ENCODE results near the gene CGRRF1.
A peak's percentile ranks its signal among the peaks of the same experiment; 100 is the strongest.

CGRRF1 gene, protein sequence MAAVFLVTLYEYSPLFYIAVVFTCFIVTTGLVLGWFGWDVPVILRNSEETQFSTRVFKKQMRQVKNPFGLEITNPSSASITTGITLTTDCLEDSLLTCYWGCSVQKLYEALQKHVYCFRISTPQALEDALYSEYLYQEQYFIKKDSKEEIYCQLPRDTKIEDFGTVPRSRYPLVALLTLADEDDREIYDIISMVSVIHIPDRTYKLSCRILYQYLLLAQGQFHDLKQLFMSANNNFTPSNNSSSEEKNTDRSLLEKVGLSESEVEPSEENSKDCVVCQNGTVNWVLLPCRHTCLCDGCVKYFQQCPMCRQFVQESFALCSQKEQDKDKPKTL

DNA sequence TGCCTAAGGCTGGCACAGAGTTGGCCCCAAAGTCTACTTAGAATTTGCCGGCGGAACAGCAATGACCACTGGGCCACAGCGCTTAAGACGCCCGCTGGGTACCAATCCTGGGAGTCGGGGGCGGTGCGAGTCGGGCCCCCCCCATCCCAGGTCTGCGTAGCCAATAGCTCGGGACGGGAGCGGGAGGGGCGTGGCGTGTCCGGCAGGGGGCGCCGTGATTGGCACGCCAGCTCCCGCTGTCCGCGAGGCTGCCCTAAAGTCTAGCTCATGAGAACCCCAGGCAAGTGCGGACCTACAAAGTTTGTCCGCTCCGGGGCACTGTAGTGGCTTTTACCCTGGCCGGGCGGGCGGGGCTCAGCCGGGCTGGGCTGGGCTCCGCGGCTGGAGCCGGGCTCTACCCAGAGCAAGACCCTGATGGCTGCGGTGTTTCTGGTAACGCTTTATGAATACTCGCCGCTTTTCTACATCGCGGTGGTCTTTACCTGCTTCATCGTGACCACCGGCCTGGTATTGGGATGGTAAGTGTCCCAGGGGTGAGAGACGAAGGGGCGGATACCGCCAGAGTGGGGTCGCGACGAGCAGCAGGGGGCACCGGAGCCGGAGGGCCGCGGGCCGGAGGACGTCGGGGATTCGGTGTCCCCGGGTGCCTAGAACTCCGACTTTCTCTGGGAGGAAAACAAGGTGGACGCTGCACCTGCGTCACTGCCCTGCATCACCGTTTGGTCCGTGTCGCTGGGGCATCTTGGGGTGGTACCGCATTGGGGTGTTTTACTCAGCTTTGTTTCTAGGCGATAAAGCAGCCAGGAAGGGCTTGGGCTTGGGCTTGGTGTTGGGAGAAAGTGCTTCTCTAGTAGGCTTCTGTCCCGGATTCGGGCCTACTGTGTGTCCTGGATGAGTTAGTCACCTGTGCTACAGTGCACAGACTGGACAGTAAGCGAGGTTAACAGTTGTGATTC lies at the start of gene CGRRF1:
CGRRF1 (plus strand) TSS at position 361 of the 956 bp plus-strand sequence; CDS start at position 415, 54 bp downstream.
- peak; percentile 98 to 99 for DNase-seq

DNA sequence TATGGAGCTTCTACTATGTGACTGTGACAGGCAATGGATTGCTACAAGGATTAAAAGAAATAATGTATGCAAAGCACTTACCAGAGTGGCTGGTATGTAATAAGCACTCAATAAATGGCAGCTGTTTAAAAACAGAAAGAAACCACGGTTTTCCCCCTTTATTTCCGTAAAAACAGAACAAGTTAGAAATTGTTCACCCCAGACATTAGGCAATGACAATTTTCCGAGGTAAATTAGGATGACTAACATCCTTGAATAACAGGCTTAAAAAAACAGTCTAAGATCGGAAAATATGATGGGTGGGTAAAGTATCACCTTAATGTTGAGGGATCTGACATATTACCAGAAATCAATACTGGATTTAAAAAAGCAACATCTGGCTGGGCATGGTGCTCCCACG lies 47.7 kb upstream of the CGRRF1 start:
- no peak for DNase-seq

DNA sequence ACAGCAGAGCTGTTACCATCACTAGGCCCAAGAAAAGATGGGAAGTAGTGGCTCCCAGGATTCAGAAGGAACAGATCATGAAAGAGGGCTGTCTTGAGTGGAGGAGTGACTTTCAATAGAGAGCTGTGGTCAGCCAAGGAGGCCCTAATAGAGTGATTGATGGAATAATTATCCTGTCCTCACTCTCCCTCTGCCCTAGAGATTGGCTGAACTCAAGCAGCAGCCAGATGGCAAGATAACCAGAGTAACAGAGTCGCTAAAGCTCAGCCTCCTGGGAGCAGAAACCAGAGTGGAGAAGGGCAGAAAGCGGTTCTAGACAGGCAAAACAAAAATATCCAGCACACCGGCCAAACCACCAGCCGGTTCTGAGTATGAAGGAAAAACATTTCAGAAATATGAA lies 44.1 kb upstream of the CGRRF1 start:
- DNase-seq, result no peak

DNA sequence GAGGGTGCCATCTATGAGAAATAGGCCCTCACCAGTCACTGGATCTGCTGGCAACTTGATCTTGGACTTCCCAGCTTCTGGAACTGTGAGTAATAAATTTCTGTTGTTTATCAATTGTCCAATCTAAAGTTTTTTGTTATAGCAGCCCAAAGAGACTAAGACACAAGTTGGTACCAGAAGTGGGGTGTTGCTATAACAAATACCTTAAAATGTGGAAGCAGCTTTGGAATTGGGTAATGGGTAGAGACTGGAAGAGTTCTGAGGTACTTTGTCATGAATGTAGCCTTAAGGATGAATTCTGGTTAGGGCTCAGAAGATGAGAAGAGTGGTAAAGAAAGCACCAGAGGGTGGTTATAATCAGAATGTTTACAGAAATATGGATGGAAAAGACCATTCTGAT lies 42.4 kb upstream of the CGRRF1 start:
- no peak for DNase-seq

DNA sequence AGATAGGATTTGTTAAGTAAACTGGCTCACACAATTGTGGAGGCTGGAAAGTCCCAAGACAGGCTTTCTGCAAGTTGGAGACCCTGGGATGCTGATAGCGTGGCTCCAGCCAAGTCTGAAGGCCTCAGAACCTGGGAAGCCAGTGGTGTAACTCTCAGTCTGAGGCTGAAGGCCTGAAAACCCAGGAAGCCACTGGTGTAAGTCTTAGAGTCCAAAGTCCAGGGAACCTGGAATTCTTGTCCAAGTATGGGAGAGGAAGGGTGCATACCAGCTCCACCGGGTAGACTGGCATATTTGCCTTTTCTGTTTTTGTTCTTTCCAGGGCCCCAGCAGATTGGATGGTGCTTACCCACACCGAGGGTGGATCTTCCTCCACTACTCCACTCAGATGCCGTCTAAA lies 39.0 kb upstream of the CGRRF1 start:
- DNase-seq, result no peak

DNA sequence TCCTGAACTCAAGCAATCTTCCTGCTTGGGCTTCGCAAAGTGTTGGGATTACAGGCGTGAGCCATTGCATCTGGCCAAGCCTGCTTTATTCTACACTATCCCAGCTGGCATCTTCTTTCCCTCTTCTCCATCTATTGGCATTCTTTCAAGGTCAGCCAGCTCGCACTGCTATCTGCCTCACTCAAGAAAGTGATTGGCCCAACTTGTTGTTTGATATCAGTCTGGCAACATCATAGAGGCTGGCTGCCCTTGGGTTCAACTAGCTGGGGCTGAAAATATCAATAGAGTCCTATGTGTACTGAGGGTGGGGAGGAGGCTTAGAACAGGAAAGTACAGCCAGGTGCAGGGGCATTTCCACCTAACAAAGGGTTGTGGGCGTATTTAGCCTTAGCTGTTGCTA lies 38.1 kb upstream of the CGRRF1 start:
- DNase-seq, result no peak

DNA sequence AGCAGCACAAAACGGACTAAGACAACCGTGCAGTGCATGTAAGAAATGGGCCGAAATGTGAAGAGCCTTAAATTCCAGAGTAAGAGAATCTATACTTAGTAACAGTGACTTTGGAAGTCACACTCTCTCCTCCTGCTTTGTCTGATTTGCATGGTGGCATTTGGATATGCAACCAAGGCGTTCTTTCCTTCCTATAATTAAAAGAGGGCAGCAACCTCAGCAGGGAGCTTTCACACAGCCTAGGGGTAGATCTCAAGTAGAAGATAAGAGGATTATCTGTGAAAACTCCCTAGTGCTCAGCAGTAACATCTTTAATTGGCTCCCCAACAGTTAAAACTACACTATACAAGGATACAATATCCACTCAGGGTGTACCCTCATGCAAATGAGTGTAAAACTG lies 37.4 kb upstream of the CGRRF1 start:
- no peak for DNase-seq

DNA sequence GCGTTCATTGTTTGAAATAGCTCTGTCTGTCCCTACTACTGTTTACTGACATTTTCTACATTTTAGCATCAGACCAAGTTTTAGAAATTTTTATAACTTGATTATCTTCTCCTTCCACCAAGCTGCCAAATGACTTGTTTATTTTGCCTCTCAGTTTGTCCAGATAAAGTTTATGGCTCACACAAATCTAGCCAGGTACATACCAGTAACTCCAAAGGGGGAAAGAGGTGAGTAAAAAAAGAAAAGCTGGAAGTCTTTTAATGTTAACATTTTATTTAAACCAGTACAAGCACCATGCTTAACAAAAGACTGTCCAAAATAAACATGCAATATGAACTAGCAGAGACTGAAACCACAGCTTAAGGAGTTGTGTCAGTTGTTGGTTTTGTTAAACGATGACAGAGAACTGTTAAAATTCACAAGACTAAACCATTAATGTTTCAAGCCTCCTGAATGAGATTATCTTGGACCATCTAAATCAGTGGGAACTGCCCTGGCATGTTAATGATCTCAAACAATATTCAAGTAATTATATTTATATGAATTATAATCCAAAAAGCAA lies 35.4 kb upstream of the CGRRF1 start:
- DNase-seq, result no peak

DNA sequence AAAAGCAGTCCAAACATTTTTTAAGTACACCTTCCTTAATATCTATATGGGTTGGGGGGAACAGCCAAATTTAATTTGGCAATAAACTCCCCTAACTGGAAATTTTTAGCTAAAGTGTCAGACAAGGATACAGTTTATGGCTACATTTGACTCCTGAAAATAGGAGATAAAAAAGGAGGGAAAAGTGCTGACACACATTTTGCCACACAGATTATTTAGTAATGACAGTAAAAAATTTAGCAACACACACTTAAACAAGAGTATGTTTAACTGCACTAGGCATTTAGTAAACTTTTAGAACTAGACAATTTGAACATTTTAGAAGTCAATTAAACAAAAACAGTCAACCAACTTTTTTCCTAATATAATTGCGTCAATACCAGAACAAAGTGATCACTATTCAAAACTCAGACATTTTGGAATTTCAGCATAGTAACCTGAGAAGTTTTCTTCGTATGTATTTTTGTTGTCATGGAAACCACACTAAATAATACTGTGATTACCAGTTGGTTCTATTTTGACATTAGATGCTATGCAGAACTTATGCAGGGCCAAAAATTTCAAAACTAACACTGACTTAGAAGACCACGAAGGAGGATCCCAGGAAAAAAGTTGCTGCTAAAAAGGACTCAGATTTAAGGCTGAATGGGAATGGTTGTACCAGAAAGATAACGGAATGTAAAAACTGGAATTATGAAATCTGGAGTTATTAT lies 34.4 kb upstream of the CGRRF1 start:
- no peak for DNase-seq

DNA sequence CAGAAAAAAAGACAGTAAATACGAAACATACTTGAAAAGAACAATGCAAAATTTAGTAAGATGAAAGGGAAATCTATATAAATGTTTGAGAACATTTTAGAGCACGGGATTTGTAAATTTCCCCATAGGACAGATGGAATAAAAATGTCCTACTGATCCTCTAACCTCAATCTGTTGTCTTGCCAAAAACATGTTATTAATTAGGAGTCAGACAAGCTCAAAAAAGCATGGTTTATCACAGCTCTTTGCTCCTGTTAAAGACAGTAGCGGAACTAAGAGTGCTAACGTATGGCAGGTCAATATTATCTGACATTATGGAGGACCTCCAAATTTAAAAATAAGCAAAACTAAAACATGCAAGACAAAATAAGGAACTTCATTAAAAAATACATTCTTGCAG lies 33.8 kb upstream of the CGRRF1 start:
- DNase-seq, result no peak

DNA sequence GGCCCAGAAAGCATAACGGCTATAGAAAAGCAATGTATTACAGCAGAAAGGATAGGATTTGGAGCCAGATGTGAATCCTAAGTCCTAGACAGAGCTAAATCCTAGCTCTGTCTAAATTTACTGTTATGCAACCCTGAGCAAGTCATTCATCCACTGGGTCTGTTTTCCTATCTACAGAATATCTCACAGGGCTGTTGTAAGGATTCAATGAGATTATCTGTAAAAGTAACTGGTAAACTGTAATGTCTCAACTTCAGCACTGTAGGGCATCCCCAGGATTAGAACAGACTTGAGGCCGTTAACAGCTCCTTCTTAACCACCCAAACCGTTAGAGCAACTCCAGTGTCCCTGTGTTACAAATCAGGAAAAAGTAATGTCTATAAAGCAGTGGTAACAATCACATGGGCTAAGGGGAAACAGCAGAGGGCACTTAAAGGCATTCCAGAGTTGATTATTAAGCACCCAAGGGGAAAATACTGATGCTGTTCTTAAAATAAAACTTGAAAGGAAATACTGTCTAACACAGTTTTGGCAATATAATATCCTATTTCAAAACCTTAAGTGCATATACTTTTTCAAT lies 31.0 kb upstream of the CGRRF1 start:
- no peak for DNase-seq

DNA sequence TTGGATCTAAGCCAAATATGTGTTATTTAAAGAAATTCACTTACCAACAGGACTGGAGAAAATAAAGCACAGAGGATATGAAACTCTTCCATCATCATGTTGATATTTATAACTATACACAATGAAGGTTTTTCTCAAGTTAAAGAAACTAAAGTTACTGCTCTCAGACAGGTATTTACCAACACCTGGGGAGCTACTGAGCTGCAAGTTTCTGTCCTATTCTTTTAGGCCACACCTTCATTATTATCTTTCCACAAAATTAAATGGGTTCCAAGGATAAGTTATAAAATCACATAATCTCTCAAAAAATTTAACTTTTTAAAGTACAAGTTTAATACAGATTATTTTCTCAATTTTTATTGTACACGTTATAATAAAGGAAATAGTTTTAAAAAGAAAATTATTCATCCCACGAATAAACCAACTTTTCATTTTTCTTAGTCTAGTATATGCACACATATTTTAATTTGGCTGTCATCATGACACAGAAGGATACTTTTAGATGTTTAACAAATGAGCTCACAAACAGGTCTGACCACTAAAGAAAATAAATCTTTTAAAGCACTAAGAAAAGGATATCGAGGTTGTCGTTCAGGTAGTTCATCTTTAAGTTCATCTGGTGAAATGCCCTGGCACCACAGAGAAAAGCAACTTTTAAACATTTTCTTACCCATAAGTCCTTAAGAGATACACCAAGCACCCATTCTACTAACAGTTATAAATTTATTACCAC lies 28.7 kb upstream of the CGRRF1 start:
- no peak for DNase-seq

DNA sequence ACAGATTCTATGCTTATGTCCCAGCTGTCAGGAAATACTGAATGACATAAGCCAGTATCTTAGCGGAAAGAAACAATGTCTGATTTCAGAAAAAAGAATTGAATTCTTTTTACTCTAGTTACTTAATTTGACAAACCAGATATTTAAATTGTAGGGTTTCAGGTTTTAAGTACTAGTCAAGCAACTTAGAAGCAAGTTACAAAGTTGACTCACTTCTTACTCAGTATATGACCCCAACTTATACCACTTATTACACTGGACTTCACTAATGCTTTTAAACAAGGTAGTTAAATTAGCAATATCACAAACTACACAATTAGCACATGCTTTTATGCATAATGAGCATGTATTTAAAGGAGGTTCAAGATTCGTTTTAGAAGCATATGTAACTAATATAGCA lies 28.0 kb upstream of the CGRRF1 start:
- DNase-seq, result no peak

DNA sequence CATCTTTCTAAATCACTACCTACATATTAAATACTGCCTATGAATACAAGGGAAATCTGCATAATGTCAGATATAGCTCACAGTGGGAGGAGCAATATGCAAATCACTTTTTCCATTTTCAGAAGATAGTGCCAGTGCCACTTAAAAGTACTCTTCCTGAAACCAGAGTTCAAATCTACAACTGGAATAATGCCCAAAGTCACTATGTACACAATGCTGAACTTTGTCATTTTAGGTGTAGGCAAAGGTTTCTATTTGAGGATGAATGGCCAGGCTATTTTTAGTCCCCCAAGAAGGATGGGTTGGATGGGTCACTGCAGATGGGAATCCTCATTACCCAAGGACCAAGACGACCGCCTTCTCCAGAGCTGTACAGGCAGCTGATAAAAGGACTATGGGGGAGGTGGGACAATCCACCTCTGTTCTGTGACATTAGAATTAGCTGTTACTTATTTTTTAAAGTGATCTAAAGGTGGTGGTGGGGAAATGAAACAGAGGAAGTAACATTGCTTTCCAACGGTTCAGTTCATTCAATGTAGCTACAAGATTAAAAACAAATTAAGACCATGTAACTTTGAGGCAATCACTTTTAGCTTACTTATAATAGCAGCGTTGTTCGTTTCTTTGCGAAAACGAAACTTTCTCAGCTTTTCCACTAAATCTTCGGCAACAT lies 26.5 kb upstream of the CGRRF1 start:
- DNase-seq, result no peak

DNA sequence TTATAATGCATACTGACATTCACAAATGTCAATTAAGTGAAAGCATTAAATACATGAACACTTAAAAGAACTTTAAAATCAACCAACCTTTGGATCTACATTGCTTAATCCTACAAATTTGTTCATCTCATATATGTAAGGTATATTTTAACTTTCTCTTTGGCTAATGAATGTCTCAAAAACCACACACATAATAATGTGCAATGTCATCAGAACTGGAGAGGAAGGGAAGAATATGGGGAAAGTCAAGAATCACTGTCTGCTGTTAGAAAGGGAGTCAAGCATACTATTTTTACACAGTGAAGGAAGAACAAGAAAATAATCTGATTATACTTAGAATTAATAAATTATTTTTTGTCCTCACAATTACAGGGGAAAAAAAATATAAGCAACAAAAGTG lies 25.9 kb upstream of the CGRRF1 start:
- DNase-seq, result no peak

DNA sequence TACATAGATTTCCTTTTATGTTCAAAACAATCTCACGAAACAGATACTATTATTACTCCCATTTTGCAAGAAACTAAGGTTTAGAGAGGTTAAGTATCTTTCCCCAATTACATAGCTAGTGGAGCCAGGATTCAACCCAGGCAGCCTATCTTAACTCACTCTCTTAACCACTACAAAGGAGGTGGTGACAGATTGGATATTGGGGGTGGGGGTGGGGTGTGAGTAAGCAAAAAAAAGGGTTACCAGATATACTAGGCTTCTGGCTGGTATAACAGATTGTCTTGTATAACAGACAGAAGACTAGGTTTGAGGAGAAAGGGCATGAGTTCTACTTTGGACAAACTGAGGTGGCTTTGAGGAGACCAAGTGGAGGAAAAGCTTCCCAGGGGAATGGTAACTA lies 23.0 kb upstream of the CGRRF1 start:
- no peak for DNase-seq

DNA sequence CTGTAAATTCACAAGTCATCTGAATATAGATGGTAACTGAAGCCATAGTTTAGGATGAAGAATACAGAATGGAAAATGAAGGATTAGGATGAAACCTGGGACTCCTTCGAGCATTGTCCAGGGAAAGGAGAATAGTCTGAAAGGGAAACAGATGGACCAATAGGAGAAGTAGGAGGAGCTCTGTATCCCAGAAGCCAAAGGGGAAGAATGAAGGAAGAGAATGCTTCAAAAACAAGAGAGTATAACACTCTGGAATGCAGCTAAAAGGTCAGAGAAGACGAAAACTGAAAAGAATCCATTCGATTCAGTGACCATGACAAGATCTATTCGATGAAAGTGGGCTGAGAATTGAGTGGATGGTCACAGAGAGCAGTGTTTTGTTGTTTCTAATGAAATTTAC lies 21.9 kb upstream of the CGRRF1 start:
- no peak for DNase-seq

DNA sequence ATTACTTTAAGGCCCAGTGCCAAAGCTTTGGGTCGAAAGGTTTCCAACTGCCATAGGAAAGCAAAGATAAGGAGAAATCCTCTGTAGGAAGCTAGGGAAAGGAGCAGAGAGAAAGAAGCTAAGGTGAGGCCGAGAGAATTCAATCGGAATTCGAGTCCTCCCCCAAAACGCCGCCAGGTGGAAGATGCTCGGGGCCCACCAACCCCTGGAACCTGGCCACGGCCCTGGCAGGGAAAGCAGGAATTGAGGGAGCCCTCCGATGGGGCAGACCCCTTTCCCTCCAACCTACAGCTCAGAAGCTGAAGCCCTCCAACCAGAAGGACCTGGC lies 21.4 kb upstream of the CGRRF1 start:
- no peak for DNase-seq

DNA sequence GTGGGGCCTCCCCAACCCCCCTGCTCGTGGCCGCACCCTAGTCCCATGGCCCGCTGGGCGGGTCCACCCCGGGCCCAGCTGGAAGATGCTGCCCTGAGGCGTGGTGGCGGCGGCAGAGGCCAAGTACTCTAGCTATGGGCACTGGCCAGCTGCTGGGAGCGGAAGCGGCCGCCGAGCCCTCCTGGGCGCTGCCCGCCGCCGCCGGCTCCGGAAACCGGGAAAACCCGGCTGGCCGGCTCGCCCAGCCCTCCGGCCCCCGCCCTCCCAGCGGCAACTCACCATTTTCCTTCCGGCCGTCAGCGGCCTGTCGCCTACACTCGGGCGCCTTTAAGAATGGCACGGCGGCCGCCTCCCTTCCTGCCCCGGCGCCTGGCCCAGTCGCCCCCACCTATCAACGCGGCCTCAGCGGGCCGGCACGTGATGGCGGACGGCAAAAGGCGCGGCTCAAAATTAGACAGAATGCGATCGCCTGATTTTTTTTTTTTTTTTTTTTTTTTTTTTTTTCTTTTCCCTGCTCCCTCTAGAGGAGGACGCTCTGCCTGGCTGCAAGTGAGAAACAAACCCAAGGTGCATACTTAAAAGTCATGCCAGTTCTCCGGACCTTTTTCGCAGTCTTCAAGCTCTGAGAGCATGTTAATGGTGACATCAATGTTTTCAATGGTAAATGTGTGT lies 20.9 kb upstream of the CGRRF1 start, which contains the start of gene GMFB:
GMFB (minus strand) TSS at position 335 of the 672 bp plus-strand sequence; CDS start at position 282, 53 bp downstream.
- peak; percentile 87 to 91 for DNase-seq

DNA sequence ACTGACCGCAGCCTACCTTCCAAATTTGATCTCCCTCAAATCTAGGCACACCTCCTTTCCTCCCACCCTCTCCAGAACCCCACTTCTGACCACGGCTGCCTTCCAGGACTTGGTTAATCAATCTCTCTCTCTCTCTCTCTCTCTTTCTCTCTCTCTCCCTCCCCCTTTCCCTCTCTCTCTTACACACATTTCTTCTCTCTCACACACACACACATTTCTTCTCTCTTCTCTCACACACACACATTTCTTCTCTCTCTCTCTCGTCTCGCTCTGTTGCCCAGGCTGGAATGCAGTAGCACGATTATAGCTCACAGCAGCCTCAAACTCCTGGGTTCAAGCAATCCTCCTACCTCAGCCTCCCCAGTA lies 20.4 kb upstream of the CGRRF1 start:
- DNase-seq, result no peak

Measured in activated CD4-positive, alpha-beta T cell treated with anti-CD3 and anti-CD28 coated beads, Interleukin-2, amount 50 U/mL, for 48 hours (primary cell).